A549 (cell line): ENCODE measurements around the gene ZNF423.

Experiments used
- CHD2 ChIP-seq: fragments of 150-350 bp; IDR thresholded peaks from 2 replicates; pipeline ENCODE4 v1.6.1; 2014; ENCODE audit warnings: low read length; ENCODE audit not compliant: partially characterized antibody
- EP300 ChIP-seq, 2 experiments: fragments of >200 bp; sonication (Bioruptor Twin); formaldehyde crosslinking; IDR thresholded peaks; 2 replicates in 1 of 2; 3 replicates in 1 of 2; pipeline ENCODE4 v1.6.1; 2016 to 2017
- ESRRA ChIP-seq: fragments of 150-350 bp; IDR thresholded peaks from 2 replicates; pipeline ENCODE4 v1.6.1; 2014; ENCODE audit warnings: mild to moderate bottlenecking, low read length, borderline replicate concordance
- POLR2A ChIP-seq: IDR thresholded peaks from 2 replicates; pipeline ENCODE4 v1.6.1; 2012; ENCODE audit warnings: mild to moderate bottlenecking, low read length
- RAD21 ChIP-seq, 2 experiments: fragments of >200 bp in 1 of 2; sonication (Bioruptor Twin) in 1 of 2; formaldehyde crosslinking in 1 of 2; IDR thresholded peaks in 1 of 2; conservative IDR thresholded peaks in 1 of 2; 2 replicates in 1 of 2; 3 replicates in 1 of 2; pipeline ENCODE4 v1.6.1; 2012 to 2018; ENCODE audit warnings: inconsistent platforms in 1 of 2
- TF ChIP-seq, protein P1 (sequence below): fragments of >200 bp; sonication (Bioruptor Twin); formaldehyde crosslinking; IDR thresholded peaks from 3 replicates; pipeline ENCODE4 v1.5.1; 2016
- TF ChIP-seq, protein P2 (sequence below): fragments of 200-600 bp; sonication (generic); IDR thresholded peaks from 2 replicates; pipeline ENCODE4 v1.6.1; 2016; ENCODE audit warnings: antibody characterized with exemption, mild to moderate bottlenecking, moderate library complexity
- TF ChIP-seq, protein P3 (sequence below): fragments of 150-350 bp; IDR thresholded peaks from 2 replicates; pipeline ENCODE4 v1.6.1; 2014; ENCODE audit warnings: low read depth, mild to moderate bottlenecking, low read length

DNA sequence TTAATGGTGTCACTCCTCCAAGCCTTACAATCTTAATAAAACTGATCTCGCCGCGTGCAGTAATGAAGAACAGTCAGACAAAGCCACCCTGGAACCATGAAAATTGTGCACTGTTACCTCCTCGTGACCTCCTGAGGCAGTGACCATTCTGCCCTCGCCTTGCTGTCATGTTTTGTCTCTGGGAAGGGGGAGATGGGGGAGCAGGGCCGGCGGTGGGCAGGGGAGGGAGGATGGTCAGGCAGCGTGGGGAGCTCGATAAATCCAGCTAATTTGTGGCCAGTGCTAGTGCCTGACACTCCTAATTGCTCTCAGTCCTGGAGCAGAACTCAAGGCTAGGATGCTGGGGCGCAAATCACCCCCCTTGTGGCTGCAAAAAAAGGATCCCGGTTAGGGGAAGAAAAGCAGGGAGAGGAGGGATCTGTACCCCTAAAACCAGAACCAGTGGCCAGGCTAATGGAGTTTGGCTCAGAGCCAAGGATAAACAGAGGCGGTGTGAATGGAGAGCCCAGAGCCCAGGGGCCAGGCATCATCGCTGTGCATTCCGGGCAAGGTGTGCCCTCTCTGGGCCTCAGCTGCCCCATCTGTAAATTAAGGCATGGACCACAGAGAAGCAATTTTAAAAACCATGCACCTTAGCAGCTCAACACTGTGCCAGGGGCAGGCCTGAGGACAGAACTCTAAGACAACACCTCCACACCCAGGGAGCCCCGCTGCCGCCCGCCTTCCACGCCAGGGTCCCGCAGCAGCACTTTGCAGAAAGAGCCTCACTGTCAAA, 113.3 kb downstream of the ZNF423 start:
- no peak for TF ChIP-seq CHD2
- TF ChIP-seq POLR2A: no peak
- TF ChIP-seq, protein P1, sequence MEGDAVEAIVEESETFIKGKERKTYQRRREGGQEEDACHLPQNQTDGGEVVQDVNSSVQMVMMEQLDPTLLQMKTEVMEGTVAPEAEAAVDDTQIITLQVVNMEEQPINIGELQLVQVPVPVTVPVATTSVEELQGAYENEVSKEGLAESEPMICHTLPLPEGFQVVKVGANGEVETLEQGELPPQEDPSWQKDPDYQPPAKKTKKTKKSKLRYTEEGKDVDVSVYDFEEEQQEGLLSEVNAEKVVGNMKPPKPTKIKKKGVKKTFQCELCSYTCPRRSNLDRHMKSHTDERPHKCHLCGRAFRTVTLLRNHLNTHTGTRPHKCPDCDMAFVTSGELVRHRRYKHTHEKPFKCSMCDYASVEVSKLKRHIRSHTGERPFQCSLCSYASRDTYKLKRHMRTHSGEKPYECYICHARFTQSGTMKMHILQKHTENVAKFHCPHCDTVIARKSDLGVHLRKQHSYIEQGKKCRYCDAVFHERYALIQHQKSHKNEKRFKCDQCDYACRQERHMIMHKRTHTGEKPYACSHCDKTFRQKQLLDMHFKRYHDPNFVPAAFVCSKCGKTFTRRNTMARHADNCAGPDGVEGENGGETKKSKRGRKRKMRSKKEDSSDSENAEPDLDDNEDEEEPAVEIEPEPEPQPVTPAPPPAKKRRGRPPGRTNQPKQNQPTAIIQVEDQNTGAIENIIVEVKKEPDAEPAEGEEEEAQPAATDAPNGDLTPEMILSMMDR: no peak
- no peak for TF ChIP-seq EP300 (IDR thresholded peaks at IDR 0.05)
- TF ChIP-seq, protein P2, sequence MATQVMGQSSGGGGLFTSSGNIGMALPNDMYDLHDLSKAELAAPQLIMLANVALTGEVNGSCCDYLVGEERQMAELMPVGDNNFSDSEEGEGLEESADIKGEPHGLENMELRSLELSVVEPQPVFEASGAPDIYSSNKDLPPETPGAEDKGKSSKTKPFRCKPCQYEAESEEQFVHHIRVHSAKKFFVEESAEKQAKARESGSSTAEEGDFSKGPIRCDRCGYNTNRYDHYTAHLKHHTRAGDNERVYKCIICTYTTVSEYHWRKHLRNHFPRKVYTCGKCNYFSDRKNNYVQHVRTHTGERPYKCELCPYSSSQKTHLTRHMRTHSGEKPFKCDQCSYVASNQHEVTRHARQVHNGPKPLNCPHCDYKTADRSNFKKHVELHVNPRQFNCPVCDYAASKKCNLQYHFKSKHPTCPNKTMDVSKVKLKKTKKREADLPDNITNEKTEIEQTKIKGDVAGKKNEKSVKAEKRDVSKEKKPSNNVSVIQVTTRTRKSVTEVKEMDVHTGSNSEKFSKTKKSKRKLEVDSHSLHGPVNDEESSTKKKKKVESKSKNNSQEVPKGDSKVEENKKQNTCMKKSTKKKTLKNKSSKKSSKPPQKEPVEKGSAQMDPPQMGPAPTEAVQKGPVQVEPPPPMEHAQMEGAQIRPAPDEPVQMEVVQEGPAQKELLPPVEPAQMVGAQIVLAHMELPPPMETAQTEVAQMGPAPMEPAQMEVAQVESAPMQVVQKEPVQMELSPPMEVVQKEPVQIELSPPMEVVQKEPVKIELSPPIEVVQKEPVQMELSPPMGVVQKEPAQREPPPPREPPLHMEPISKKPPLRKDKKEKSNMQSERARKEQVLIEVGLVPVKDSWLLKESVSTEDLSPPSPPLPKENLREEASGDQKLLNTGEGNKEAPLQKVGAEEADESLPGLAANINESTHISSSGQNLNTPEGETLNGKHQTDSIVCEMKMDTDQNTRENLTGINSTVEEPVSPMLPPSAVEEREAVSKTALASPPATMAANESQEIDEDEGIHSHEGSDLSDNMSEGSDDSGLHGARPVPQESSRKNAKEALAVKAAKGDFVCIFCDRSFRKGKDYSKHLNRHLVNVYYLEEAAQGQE: no peak
- TF ChIP-seq ESRRA: no peak
- no peak for TF ChIP-seq RAD21 (conservative IDR thresholded peaks at IDR 0.05 in 1 of 2, IDR thresholded peaks at IDR 0.05 in 1 of 2)
- TF ChIP-seq, protein P3, sequence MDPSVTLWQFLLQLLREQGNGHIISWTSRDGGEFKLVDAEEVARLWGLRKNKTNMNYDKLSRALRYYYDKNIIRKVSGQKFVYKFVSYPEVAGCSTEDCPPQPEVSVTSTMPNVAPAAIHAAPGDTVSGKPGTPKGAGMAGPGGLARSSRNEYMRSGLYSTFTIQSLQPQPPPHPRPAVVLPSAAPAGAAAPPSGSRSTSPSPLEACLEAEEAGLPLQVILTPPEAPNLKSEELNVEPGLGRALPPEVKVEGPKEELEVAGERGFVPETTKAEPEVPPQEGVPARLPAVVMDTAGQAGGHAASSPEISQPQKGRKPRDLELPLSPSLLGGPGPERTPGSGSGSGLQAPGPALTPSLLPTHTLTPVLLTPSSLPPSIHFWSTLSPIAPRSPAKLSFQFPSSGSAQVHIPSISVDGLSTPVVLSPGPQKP: no peak
